Left kidney (tissue), 2 donors: ENCODE data around the gene OSBPL8. TPM values are rescaled to one million over a fixed set of nuclear protein-coding genes. Genes with fewer than 3 reads are reported as not detected.
A peak's percentile ranks its signal among the peaks of the same experiment; 100 is the strongest.
"Not testable (repeated sequence)": the region's sequence is repeated elsewhere in the genome, so short reads cannot be mapped to it uniquely, and the experiment has no call there.

Source experiments
- DNase-seq: peaks from one replicate; pipeline ENCODE4 v3.0.0-alpha.2; 2013
- polyA plus RNA-seq: library from polyadenylated mRNA; unstranded; fragments of 120-200 nt; gene quantifications from one replicate; pipeline ENCODE4 v1.2.1, GENCODE V29; 2013; ENCODE audit not compliant: insufficient read length

Gene OSBPL8
- polyA plus RNA-seq, 1 donor: 79.9 TPM

- no peak for DNase-seq
Observed at GRCh38 chr12:76360316-76360715, 199.3 kb downstream of the OSBPL8 start.

GRCh38 chr12:76356071-76356470, 203.5 kb downstream of the OSBPL8 start:
- DNase-seq: no peak

DNA sequence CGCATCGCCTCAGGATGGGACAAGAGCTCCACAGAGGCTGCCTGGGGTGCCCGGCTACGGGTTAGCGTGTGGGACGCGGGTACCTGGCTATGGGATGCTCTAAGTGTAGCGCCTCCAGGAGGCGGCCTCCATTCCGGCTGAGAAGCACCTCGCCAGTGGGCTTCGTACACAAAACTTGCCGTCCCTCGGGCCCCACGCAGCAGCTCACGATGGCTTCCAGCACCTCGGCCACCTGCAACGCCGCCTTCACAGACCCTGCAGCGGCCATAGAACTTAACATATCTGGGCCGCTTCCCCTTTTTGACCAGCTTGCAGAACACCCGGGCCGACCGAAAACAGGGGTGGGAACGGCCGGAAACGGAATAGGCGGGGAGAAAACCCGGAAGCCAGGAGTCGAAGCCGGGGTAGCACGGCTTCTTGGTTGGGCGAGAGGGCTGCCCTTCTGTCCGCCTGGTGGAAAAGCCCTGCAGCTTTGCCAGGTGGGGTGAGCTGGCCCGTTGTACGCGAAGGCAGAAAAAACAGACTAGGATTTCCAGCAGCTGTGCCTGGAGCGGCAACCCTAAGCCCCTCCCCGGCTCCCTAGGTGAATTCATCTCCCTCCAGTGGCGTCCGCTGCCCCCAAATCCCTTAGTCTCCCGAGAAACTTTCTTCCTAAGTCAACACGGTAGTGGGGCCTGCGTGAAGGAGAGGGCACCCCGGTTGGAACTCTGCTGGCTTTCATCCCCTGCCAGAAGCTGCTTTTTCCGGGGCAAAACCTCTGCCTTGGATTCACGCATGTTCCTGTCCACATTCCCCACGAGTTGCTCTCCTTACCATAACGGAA, 211.3 kb downstream of the OSBPL8 start, which contains the start of gene BBS10:
Gene BBS10, minus strand, starts transcription at position 337 of the 823 bp plus-strand sequence. Its CDS starts 57 bp downstream, at position 280.
- DNase-seq: peak; percentile 87

GRCh38 chr12:76346798-76347420, 212.7 kb downstream of the OSBPL8 start:
- peak; percentile 49 for DNase-seq

DNA sequence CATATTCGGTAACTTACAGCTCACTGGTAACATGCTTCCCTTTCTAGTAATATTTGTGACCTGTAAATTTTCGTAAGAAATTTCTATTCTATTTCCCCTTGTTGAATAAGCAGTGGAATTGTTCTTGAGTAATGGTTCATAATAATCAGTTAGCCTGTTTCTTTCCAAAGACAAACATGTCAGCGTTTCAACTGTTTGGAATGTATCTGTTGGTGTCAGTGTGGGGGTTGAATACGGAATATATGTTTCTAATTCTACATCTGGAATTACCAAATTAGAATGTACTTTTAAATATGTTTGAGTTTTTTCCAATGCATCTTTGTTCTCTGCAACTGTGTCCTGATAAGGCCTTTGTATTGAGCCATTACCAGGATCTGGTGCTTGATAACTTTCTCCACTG, 213.3 kb downstream of the OSBPL8 start:
- DNase-seq: no peak

DNA sequence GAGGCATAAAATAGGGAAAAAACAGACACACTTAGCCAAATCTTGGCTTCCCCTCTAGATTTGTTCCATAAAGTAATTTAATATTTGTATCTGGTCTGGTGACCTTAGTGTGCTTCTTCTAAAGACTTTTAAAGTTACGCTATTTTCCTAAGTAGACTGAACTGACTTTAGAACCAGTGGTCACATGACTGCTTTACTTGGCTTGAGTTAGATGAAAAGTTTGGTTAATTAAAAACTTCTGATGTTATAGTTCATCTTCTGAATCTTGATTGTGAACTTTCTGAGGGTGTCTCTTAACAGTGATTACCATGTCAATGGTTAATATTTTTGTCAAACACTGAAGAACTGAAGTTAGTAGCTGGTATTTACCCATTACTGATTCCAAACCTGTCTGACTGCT, 214.0 kb downstream of the OSBPL8 start:
- no peak for DNase-seq

DNA sequence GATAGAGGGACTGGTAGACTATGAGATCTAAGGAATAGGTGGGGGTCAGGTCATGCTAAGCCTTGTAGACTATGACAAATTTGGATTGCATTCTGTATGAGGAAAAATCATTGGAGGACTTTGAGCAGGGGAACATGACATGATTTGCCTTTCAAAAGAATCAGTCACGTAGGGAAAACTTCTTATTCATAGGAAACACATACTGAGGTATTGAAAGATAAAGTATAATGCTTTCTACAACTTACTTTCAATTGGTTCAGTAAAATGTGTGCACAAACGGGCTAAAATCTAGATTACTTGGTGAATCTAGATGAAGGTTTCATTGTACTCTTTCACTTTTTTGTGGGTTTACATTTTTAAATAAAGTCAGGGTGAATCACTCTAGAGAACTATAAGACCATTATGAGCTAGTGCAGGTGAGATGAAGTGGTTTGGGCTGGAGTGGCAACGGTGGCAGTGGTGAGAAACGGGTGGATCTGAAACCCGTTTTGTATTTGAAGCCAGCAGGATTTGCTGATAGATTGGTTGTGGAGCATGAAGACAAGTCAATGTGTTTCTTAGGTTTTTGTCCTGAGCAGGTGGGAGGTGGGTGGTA, 218.0 kb downstream of the OSBPL8 start:
- DNase-seq: no peak

GRCh38 chr12:76340680-76341435, 218.7 kb downstream of the OSBPL8 start:
- no peak for DNase-seq

- DNase-seq: no peak
Observed at GRCh38 chr12:76337583-76337982, 222.0 kb downstream of the OSBPL8 start.

GRCh38 chr12:76332606-76333005, 227.0 kb downstream of the OSBPL8 start:
- DNase-seq: no peak

DNA sequence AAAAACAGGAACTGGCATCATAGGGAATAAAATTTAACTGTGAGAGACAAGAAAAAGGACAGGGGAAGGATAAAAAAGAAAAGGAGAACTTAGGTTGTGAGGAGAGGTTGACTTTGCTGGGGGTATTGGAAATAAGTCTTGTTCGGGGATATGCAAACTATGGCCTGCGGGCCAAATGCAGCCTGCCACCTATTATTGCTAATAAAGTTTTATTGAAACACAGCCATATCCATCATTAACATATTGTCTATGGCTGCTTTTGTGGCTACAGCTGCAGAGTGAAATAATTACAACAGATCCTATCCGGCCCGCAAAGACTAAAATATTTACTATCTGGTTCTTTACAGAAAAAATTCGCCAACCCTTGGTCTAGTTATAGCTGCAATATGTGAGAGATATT, 230.0 kb downstream of the OSBPL8 start:
- no peak for DNase-seq

DNA sequence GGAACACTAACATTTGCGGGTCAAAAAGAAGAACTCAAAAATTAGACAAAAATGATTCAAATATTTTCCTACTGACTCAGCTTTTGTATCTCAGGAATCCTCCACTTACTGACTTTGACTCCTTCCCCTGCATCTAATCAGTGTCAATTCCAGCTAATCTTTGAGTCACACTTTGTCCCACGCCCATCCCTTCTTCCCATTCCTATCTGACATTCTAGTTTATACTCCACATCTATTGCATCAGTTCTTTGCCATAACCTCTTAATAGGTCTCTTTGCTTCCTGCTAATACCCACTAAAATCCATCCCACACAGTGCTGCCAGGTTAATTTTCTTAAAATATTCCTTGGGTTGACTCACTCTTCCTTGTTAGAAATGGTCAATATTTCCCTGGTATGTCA, 230.4 kb downstream of the OSBPL8 start:
- no peak for DNase-seq

DNA sequence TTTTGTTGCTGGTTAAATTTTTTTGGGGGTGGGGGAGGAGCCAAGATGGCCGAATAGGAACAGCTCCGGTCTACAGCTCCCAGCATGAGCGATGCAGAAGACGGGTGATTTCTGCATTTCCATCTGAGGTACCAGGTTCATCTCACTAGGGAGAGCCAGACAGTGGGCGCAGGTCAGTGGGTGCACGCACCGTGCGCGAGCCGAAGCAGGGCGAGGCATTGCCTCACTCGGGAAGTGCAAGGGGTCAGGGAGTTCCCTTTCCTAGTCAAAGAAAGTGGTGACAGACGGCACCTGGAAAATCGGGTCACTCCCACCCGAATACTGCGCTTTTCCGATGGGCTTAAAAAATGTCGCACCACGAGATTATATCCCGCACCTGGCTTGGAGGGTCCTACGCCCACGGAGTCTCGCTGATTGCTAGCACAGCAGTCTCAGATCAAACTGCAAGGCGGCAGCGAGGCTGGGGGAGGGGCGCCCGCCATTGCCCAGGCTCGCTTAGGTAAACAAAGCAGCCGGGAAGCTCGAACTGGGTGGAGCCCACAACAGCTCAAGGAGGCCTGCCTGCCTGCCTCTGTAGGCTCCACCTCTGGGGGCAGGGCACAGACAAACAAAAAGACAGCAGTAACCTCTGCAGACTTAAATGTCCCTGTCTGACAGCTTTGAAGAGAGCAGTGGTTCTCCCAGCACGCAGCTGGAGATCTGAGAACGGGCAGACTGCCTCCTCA, 239.8 kb downstream of the OSBPL8 start:
- DNase-seq: not testable (repeated sequence)

DNA sequence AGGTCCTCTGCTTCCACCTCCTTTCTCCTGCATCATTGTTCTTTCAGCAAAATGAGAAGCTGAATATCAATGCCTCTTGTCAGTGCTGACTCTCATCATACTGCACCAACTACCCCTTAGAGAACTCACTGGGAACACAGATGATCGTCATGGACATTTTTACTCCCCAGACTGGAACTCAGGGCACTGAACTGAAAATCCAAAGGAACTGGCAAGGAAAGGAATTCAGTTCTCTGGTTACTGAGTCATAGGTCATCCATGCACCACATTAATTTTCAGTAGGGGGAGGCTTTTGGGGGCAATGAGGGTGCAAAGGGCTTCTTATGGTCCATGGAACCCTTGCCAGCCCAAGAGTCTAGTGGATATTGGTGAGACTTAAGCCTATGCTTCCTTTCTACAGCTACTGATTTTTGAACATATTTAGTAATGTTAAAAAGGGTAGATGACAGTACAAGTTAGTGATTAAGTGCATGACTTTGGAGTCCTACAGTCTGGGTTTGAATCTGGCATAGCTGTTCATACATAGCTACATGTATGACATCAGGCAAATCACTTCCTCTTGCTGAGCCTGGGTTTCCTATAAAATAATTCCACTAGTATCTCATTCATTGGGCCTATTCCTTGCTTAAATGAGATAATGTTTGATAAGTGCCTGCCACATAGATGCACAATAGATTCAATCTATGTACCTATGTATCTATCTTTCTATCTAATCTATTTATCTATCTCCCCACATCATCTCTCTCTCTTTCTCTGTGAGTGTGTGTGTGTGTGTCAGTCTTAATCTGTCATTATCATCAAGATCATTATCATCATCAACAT, 240.6 kb downstream of the OSBPL8 start:
- no peak for DNase-seq

DNA sequence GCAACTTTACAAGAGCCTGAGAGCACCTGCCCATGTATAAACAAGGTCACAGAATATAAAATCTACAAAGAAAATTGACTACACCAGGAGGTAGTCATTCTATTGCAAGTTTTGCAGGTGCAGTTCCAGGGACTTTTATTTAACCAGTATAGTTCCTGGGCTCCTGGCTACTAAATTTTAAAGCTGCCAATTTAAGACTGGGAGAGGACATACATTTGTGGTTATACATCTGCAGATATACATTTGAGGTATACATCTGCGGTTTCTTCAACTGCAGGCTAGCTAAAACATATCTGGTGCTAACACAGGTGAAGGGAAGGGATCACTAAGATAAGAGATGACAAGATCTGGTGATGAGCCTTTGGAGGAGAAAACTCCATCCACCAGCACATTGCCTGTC, 241.6 kb downstream of the OSBPL8 start:
- no peak for DNase-seq

- DNase-seq: no peak
Observed at GRCh38 chr12:76316468-76316867, 243.1 kb downstream of the OSBPL8 start.

- no peak for DNase-seq
Observed at GRCh38 chr12:76313299-76313698, 246.3 kb downstream of the OSBPL8 start.

DNA sequence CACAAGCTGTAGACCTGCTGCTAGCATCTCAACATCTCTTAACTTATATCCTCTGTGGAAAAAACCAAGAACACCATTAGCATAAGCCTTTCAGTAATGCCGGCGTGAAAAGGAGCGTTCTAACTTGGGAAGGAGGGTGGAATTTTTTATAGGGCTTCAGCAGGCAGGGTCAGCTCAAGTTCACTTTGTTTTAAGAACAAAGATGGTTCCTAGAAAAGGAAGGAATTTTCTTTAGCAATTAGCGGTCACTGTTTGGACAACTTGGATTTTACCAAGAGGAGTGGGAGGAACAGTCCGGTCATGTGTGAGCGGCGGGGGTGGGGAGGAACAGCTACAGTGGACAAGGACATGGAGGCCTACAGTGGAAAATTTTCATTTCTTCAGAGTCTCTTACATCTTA, 247.3 kb downstream of the OSBPL8 start:
- DNase-seq: no peak

DNA sequence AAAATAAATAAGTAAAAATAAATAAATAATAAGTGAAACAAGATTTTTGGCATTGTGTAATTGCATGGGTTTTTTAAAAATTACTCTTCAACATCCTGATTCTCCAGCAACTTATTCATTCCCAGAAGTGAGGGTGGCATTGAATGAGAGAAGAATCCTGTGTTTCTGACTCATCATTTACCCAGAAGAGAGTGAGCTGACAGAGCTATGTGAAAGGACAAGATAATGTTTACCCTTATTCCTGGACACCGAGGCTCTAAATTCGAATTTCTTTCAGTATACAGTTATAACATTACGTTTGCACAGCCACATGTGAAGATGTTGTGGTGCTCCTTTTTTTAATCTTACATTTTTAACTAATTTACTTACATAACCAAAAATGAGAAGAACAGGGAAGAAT, 247.8 kb downstream of the OSBPL8 start:
- no peak for DNase-seq

DNA sequence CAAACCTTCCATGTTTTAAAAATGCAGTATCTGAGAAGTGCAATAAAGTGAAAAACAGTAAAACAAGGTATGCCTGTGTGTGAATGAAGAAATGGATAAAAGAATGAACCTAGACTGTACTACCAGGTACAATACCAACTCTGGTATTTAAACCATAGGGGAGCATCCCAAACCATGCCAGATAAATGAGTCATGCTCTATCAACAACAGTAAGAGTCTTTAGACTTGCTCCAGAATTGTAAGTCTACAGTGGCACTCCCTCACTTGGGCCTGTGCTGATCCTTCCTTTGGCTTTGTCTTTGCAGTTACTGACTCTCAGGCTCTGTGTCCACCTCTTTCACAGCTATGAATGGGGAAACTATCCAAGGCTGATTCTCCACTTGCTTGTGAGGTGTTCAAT, 249.5 kb downstream of the OSBPL8 start:
- no peak for DNase-seq

DNA sequence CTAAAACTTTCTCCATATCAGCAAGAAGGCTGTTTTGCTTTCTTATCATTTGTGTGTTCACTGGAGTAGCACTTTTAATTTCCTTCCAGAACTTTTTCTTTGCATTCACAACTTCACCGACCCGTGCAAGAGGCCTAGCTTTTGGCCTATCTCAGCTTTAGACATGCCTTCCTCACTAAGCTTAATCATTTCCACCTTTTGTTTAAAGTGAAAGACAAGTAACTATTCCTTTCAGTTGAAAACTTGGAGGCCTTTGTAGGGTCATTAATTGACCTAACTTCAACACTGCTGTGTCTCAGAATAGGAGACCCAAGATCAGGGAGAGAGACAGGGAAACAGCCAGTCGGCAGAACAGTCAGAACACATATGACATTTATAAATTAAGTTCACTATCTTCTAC, 250.7 kb downstream of the OSBPL8 start:
- DNase-seq: no peak
